Keratinocyte (primary cell): ENCODE results near the gene ANKRD60. TPM values are rescaled to one million over a fixed set of nuclear protein-coding genes. Genes with fewer than 3 reads are reported as not detected.

Experiments used
- DNase-seq: peaks from one replicate; pipeline ENCODE4 v3.0.0-alpha.2; 2011; ENCODE audit warnings: low read depth, missing footprints, low spot score
- FAIRE-seq: peaks from 2 replicates; lab custom pipeline; 2011; peaks lifted over from hg19 to GRCh38; lab: Jason Lieb, UNC
- H2AFZ ChIP-seq: 2 replicates; pipeline ENCODE4 v1.6.0; 2012; ENCODE audit warnings: low read length, control low read depth, inconsistent platforms; ENCODE audit not compliant: control insufficient read depth
- H3K27ac ChIP-seq: 2 replicates; pipeline ENCODE4 v1.5.1; 2011; ENCODE audit warnings: low read length; ENCODE audit not compliant: control insufficient read depth, insufficient read depth
- H3K27me3 ChIP-seq: 3 replicates; pipeline ENCODE4 v1.6.0; 2011; ENCODE audit warnings: low read length; ENCODE audit not compliant: control insufficient read depth, insufficient read depth; ENCODE audit errors: extremely low read depth
- H3K36me3 ChIP-seq, 2 experiments: 2 replicates in 1 of 2; 3 replicates in 1 of 2; pipeline ENCODE4 v1.5.1; 2011; ENCODE audit warnings: low read length in 2 of 2, mild to moderate bottlenecking in 1 of 2; ENCODE audit not compliant: control insufficient read depth in 2 of 2, insufficient read depth in 2 of 2; ENCODE audit errors: extremely low read depth in 1 of 2
- H3K4me1 ChIP-seq: 3 replicates; pipeline ENCODE4 v1.5.1; 2011; ENCODE audit warnings: low read length; ENCODE audit not compliant: control insufficient read depth, insufficient read depth; ENCODE audit errors: extremely low read depth
- H3K4me2 ChIP-seq: 3 replicates; pipeline ENCODE4 v1.6.0; 2011; ENCODE audit warnings: low read depth, low read length; ENCODE audit not compliant: control insufficient read depth, insufficient read depth; ENCODE audit errors: extremely low read depth
- H3K4me3 ChIP-seq, 3 experiments: fragments of 200-600 bp in 1 of 3; sonication (generic) in 1 of 3; 2 replicates in 2 of 3; 3 replicates in 1 of 3; pipeline ENCODE4 v1.5.1; 2011 to 2016; ENCODE audit warnings: low read length in 3 of 3, mild to moderate bottlenecking in 3 of 3, control low read depth in 2 of 3, inconsistent platforms in 1 of 3, low read depth in 1 of 3, mixed read lengths in 1 of 3, mixed run types in 1 of 3, moderate library complexity in 1 of 3; ENCODE audit not compliant: control insufficient read depth in 2 of 3, insufficient read depth in 2 of 3; ENCODE audit errors: extremely low read depth in 1 of 3
- H3K79me2 ChIP-seq: 2 replicates; pipeline ENCODE4 v1.6.0; 2012; ENCODE audit warnings: low read length; ENCODE audit not compliant: control insufficient read depth, insufficient read depth
- H3K9ac ChIP-seq: 3 replicates; pipeline ENCODE4 v1.6.0; 2011; ENCODE audit warnings: low read length; ENCODE audit not compliant: control insufficient read depth, insufficient read depth; ENCODE audit errors: extremely low read depth
- H3K9me1 ChIP-seq: 3 replicates; pipeline ENCODE4 v1.6.0; 2011; ENCODE audit warnings: low read length; ENCODE audit not compliant: control insufficient read depth, insufficient read depth; ENCODE audit errors: extremely low read depth
- H3K9me3 ChIP-seq: 2 replicates; pipeline ENCODE4 v1.5.1; 2012; ENCODE audit warnings: low read depth, low read length; ENCODE audit not compliant: control insufficient read depth
- H4K20me1 ChIP-seq: 3 replicates; pipeline ENCODE4 v1.6.0; 2011; ENCODE audit warnings: low read length; ENCODE audit not compliant: control insufficient read depth, insufficient read depth; ENCODE audit errors: extremely low read depth
- CTCF ChIP-seq, 3 experiments: IDR thresholded peaks in 1 of 3; conservative IDR thresholded peaks in 1 of 3; optimal IDR thresholded peaks in 1 of 3; 2 replicates in 2 of 3; 3 replicates in 1 of 3; pipeline versions ENCODE3 to v1.5.1; 2011; ENCODE audit warnings: low read length in 3 of 3, mild to moderate bottlenecking in 3 of 3, moderate library complexity in 2 of 3, control low read depth in 1 of 3, inconsistent platforms in 1 of 3; ENCODE audit not compliant: insufficient read depth in 2 of 3; ENCODE audit errors: extremely low read depth in 1 of 3
- EZH2 ChIP-seq: IDR thresholded peaks from one replicate; pipeline ENCODE4 v1.6.1; 2012; ENCODE audit warnings: inconsistent platforms, mild to moderate bottlenecking, low read length, moderate library complexity
- dilution Hi-C: fragments of 300-500 bp; cut with MboI; formaldehyde crosslinking; loops from one replicate; pipeline ENCODE4 v1.7.0; 2020; ENCODE audit warnings: low sequenced_read_pairs; ENCODE audit not compliant: extremely low pct_ligation_motif_present
- polyA plus RNA-seq, 5 experiments: library from polyadenylated mRNA; depleted of rRNA in 3 of 5; stranded (reverse) in 3 of 5; stranded (forward) in 1 of 5; unstranded in 1 of 5; fragments of >200 nt; gene quantifications; 1 replicate in 1 of 5; 2 replicates in 3 of 5; 3 replicates in 1 of 5; pipeline versions ENCODE4 v1.2.1 to v1.2.3, GENCODE V29; 2011 to 2012; ENCODE audit warnings: missing spikeins in 2 of 5, low read depth in 1 of 5, low replicate concordance in 1 of 5

ANKRD60 gene
- polyA plus RNA-seq, 1 donor (not counting 4 experiments of a cell fraction or from before 2014, with no cell fraction given), result not detected

DNA sequence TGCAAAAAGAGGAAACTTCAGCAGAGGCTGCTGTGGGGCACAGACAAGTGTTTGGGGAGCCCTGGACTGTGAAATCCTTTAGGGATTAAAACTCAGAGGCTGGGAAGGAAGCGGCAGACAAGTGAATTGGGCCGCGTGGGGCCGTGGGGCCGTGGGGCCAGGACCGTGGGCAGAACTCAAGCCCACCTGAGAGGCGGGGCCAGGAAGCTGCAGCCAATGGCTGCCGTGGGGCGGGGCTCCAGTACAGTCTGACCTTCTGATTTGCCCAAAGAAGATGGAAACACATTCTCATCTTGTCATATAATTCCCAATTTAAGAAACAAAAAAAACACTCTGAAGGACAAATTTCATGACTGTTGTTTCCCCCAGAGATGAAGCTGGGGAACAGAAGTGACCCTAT lies 55.4 kb downstream of the ANKRD60 start:
- Histone ChIP-seq H3K79me2 (no peaks in the 10 kb centered on the region), H4K20me1 (no peaks in the 10 kb centered on the region), H3K27me3 (peaks cover 60% of the 10 kb centered on the region), H3K36me3 (no peaks in the 10 kb centered on the region), H2AFZ (no peak overlapping the region), H3K27ac (no peak overlapping the region), H3K4me2 (no peak overlapping the region), H3K9me3 (no peaks in the 10 kb centered on the region), H3K9me1 (no peaks in the 10 kb centered on the region), H3K4me3 (no peak overlapping the region), H3K9ac (no peak overlapping the region), H3K4me1 (no peaks in the 10 kb centered on the region)
- dilution Hi-C loops, result no loop called here
- DNase-seq, result no peak
- no peak for TF ChIP-seq CTCF (optimal IDR thresholded peaks at IDR 0.05 in 1 of 3, IDR thresholded peaks at IDR 0.05 in 1 of 3, conservative IDR thresholded peaks at IDR 0.05 in 1 of 3; ENCODE audit: extremely low read depth in 1 of 3, insufficient read depth in 2 of 3, low read length in 3 of 3)
- FAIRE-seq, result no peak

DNA sequence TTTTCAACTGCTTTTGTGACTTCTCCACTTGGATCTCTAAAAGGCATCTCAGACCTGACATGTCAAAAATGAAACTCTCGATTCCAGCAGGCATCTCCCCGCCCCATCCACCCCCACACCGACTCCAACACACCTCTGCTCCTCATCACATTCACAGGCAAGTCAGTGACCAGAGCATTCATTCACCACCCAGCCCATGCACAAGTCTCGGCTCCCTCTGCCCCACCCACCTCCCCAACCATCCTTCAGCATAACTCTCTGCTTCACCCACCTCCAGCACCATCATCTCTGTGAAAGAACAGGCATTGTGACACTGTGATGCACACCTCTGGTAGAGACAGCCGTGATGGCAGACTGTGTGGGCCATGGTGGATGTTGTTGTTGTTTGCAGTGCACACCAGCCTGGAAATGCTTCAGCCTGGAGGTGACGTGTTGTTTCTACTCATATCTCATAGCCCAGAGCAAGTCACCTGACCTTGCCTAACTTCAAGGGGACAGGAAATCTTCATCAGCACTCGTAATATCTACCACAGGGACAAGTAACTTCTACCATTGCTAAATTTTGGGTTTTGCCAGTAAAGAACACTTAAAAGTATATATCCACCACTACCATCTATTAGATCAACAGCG lies 56.5 kb downstream of the ANKRD60 start:
- H3K4me2 ChIP-seq, result no peak overlapping the region
- H3K9ac ChIP-seq, result no peak overlapping the region
- no peaks in the 10 kb centered on the region for H3K36me3 ChIP-seq
- peaks cover 57% of the 10 kb centered on the region for H3K27me3 ChIP-seq
- dilution Hi-C loops, result no loop called here
- DNase-seq (no peak), FAIRE-seq (no peak)
- no peak overlapping the region for H2AFZ ChIP-seq
- no peak overlapping the region for H3K4me3 ChIP-seq
- no peaks in the 10 kb centered on the region for H4K20me1 ChIP-seq
- no peak overlapping the region for H3K27ac ChIP-seq
- no peak for TF ChIP-seq EZH2
- no peak for TF ChIP-seq CTCF (optimal IDR thresholded peaks at IDR 0.05 in 1 of 3, IDR thresholded peaks at IDR 0.05 in 1 of 3, conservative IDR thresholded peaks at IDR 0.05 in 1 of 3; ENCODE audit: extremely low read depth in 1 of 3, insufficient read depth in 2 of 3, low read length in 3 of 3)
- no peaks in the 10 kb centered on the region for H3K79me2 ChIP-seq
- no peaks in the 10 kb centered on the region for H3K4me1 ChIP-seq
- H3K9me1 ChIP-seq, result no peaks in the 10 kb centered on the region
- no peaks in the 10 kb centered on the region for H3K9me3 ChIP-seq
